ENCODE results near the gene HRH1.
A peak's percentile ranks its signal among the peaks of the same experiment; 100 is the strongest.
"Not testable (repeated sequence)": the region's sequence is repeated elsewhere in the genome, so short reads cannot be mapped to it uniquely, and the experiment has no call there.

Gene HRH1

DNA sequence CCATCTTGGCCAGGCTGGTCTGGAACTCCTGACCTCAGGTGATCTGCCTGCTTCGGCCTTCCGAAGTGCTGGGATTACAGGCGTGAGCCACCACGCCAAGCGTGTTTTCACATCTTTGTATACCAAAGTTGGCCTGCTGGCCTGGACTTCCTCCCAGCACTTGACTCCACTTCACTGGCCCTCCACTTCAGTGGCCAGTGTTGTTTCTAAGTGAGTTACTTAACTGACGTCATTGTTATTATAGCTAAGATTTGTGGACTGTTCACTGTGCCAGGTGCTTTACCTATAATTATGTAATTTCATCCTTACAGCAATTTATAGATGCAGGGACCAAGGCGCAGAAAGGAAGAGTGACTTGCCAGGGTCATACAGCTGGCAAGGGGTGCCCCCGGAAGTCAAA lies 52.0 kb downstream of the HRH1 start:
- no peak for DNase-seq (ENCODE audit: low read depth)

DNA sequence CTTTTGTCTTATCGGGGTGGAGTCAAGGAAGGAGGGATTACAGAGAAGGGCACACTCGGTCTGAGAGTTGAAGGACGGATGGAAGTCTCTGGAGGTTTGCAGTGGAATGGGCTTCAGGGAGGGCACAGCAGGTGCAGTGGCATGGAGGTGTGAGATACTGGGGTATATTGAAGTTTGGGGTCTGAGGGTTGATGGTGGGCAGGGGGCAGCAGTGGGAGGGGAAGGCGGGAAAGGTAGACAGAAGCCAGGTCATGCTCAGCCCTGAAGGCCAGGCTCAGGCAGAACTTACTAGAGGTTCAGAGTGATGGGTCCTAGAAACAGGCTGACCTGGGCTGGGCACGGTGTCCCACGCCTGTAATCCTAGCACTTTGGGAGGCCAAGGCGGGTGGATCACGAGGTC lies 52.7 kb downstream of the HRH1 start:
- DNase-seq (ENCODE audit: low read depth) = no peak

GRCh38 chr3:11211531-11212298 lies 57.4 kb downstream of the HRH1 start:
- DNase-seq (ENCODE audit: low read depth) = no peak

GRCh38 chr3:11212299-11212608 lies 58.0 kb downstream of the HRH1 start:
- peak; percentile 64 for DNase-seq (ENCODE audit: low read depth)

- no peak for DNase-seq (ENCODE audit: low read depth)
Observed at GRCh38 chr3:11212784-11213183, 58.5 kb downstream of the HRH1 start.

GRCh38 chr3:11213810-11214450 lies 59.6 kb downstream of the HRH1 start:
- DNase-seq (ENCODE audit: low read depth) = no peak

DNA sequence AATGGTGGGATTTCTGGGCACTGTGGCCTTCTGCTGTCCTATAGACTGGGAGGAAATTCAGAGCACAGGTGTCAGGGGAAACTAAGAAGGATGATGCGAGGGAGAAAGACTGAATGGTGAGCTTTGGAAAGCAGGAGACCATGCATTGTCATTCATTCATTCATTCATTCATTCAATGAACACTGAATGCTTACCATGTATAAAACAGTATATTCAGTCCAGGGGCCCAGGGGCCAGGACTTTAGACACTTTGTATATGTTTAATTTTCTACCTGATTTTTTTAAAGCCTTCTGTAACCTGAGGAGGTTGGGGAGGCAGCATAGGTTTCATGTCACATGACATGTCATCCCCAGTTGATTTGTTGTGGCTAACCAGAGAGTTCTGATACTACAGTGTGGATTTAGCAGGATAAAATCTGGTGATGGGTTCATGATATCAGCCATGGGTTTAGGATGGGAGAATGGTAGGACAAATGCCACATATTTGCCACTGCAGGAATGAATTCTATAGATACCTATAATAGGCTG lies 60.2 kb downstream of the HRH1 start:
- DNase-seq (ENCODE audit: low read depth) = no peak

- not testable (repeated sequence) for DNase-seq (ENCODE audit: low read depth)
Observed at GRCh38 chr3:11217370-11217769, 63.1 kb downstream of the HRH1 start.

- DNase-seq (ENCODE audit: low read depth) = no peak
Observed at GRCh38 chr3:11220230-11220629, 65.9 kb downstream of the HRH1 start.

DNA sequence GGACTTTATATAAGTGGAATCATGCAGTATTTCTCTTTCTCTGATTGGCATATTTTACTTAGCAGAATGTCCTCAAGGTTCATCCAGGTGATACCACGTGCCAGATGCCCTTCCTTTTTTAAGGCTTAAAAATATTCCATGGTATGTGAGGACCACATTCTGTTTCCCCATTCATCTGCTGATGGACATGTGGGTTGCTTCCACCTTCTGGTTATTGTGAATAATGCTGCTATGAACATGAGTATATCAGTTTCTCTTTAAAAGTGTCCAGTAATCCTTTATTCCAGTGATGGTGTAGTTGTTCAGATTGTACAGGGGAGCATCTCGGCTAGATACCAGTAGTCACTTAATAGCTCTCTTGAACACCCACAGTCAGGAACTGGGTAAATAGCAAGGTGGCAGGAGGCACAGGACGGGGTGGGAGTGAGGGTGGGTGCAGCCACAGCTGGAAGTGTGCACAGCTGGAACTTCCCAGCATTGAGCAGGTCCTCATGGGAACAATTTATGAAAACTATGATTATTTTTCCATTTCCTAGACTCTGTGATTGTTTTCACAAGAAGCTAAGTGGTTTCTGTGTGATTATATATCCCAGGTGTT lies 67.6 kb downstream of the HRH1 start:
- no peak for DNase-seq (ENCODE audit: low read depth)

GRCh38 chr3:11224010-11224409 lies 69.7 kb downstream of the HRH1 start:
- DNase-seq (ENCODE audit: low read depth) = no peak

- no peak for DNase-seq (ENCODE audit: low read depth)
Observed at GRCh38 chr3:11224870-11225229, 70.6 kb downstream of the HRH1 start.

GRCh38 chr3:11226042-11226370 lies 71.7 kb downstream of the HRH1 start:
- no peak for DNase-seq (ENCODE audit: low read depth)

DNA sequence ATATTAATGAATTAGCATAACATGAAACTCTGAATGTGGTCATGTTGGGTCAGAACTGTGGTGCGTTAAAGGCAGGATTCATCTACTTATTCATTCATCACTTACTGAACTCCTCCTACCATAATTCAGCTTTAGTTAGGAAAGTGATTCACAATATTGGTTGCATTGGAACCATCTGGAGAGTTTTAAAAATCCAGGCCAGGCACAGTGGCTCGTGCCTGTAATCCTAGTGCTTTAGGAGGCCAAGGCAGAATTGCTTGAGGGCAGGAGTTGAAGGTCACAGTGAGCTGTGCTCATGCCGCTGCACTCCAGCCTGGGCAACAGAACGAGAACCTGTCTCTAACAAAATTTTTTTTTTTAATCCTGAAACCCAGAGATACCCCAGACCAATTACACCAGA lies 73.7 kb downstream of the HRH1 start:
- no peak for DNase-seq (ENCODE audit: low read depth)

DNA sequence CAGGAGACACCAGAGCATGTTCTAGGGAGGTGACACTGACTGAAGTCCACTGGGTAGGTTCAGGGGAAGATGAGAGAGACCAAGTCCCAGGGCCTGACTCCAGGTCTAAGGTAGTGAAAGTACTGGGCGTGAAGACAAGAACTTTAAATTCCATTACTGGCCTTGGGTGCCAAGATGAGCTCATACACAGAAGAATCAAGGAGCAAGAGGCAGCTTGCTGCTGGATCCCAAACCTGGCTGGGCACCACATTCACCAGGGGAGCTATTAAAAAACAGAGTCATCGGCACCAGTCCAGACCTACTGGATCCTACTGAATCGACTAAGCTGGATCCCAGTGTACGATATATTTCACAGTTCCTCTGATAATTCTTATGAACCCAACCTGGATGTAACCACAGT lies 75.8 kb downstream of the HRH1 start:
- DNase-seq (ENCODE audit: low read depth) = no peak

GRCh38 chr3:11230832-11231231 lies 76.5 kb downstream of the HRH1 start:
- no peak for DNase-seq (ENCODE audit: low read depth)

GRCh38 chr3:11235385-11235784 lies 81.1 kb downstream of the HRH1 start:
- DNase-seq (ENCODE audit: low read depth) = no peak

GRCh38 chr3:11236588-11237461 lies 82.5 kb downstream of the HRH1 start:
- DNase-seq (ENCODE audit: low read depth) = no peak

DNA sequence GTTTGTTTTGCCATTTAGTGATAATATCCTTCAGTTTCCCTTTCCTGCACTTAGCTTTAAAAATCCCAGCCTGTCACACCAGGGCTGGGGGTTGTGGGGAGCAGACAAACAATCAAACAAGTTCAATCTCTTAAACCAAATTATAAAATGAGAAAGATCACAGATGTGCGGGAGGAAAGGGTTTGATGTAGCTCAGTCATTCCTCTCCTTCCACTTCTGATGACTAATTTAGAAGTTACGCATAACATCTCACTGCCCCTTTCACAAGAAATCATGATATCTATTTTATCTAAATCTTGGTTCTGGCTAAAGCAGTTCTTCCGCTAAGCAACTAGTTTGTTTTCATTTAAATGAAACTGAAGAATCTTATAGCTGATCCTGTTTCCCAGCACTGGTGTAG lies 83.8 kb downstream of the HRH1 start:
- DNase-seq (ENCODE audit: low read depth) = peak; percentile 83

GRCh38 chr3:11238880-11239279 lies 84.6 kb downstream of the HRH1 start:
- DNase-seq (ENCODE audit: low read depth) = peak; percentile 95

DNA sequence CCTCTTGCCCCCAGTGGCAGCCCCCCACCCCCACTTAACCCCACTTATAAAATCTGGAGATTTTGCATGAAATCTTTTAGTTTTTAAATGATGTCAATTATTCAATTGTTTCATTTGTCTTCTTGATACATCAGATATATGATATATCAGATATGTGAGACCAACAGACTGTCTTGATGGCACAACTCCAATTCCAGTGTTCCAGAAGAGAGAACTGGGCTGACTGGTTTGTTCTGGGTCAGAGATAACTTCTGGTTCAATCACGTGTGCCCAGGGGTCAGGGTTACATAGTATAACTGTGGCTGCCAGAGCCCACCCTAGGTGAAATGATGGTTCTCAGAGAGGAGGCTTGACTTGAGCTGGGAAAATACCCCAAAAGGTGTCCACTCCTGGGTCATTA lies 85.5 kb downstream of the HRH1 start:
- DNase-seq (ENCODE audit: low read depth) = no peak

DNA sequence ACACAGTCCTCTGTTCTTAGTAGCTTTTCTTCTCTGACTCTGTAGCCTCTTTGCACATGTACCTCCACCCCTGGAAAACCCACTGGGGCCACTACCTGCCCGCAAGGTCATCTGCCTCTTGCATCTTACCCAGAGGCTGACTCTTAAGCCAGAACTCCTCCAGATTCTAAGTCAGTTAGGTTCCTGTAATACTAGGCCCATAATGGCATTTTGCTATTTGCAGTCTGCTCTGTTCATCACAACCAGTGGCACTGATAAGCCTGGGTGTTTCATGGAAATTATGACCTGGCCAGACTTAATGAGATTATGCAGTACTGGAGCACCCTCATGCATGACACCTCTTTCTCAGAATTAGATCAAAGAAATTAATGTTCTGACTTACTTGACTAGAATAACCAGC lies 86.2 kb downstream of the HRH1 start:
- no peak for DNase-seq (ENCODE audit: low read depth)

All from HS-27A (cell line).